H9 (cell line): Measurements from ENCODE around the gene TPBGL. TPM values are rescaled to one million over a fixed set of nuclear protein-coding genes. Genes with fewer than 3 reads are reported as not detected.
A peak's percentile ranks its signal among the peaks of the same experiment; 100 is the strongest.

ENCODE experiments used
- DNase-seq: peaks from one replicate; pipeline ENCODE4 v3.0.0-alpha.2; 2017
- H2AFZ ChIP-seq: one replicate; pipeline ENCODE4 v1.6.1; 2013; ENCODE audit warnings: mild to moderate bottlenecking, low read length, control low read depth, moderate library complexity
- H2AK5ac ChIP-seq: 2 replicates; pipeline ENCODE4 v1.6.1; 2013; ENCODE audit warnings: low read length, control low read depth, mixed read lengths; ENCODE audit not compliant: insufficient read length
- H2BK120ac ChIP-seq: one replicate; pipeline ENCODE4 v1.6.1; 2013; ENCODE audit warnings: low read depth, mild to moderate bottlenecking, low read length, control low read depth, inconsistent platforms; ENCODE audit not compliant: poor library complexity, severe bottlenecking
- H2BK12ac ChIP-seq: 2 replicates; pipeline ENCODE4 v1.6.1; 2013; ENCODE audit warnings: low read length, control low read depth, mixed read lengths, low read depth; ENCODE audit not compliant: insufficient read length
- H2BK15ac ChIP-seq: 2 replicates; pipeline ENCODE4 v1.6.1; 2013; ENCODE audit warnings: low read depth, low read length, control low read depth
- H2BK20ac ChIP-seq: one replicate; pipeline ENCODE4 v1.6.1; 2013; ENCODE audit warnings: low read depth, mild to moderate bottlenecking, low read length, control low read depth, inconsistent platforms; ENCODE audit not compliant: poor library complexity, severe bottlenecking
- H2BK5ac ChIP-seq: 2 replicates; pipeline ENCODE4 v1.6.1; 2013; ENCODE audit warnings: low read length, control low read depth, mixed read lengths; ENCODE audit not compliant: insufficient read length
- H3K14ac ChIP-seq: 2 replicates; pipeline ENCODE4 v1.6.1; 2013; ENCODE audit warnings: low read length, control low read depth; ENCODE audit not compliant: insufficient read depth
- H3K18ac ChIP-seq: 2 replicates; pipeline ENCODE4 v1.6.1; 2013; ENCODE audit warnings: low read depth, mild to moderate bottlenecking, mixed read lengths, low read length, control low read depth; ENCODE audit not compliant: insufficient read length
- H3K23ac ChIP-seq: 2 replicates; pipeline ENCODE4 v1.6.1; 2013; ENCODE audit warnings: low read length, control low read depth, mixed read lengths, low read depth; ENCODE audit not compliant: insufficient read length
- H3K23me2 ChIP-seq: 2 replicates; pipeline ENCODE4 v1.6.1; 2013; ENCODE audit warnings: low read depth, mild to moderate bottlenecking, mixed read lengths, low read length, control low read depth; ENCODE audit not compliant: insufficient read length, poor library complexity, severe bottlenecking
- H3K27ac ChIP-seq: 2 replicates; pipeline ENCODE4 v1.5.1; 2013; ENCODE audit warnings: low read length, control low read depth, mixed read lengths, low read depth; ENCODE audit not compliant: insufficient read length
- H3K27me3 ChIP-seq: 2 replicates; pipeline ENCODE4 v1.6.1; 2013; ENCODE audit warnings: low read length, control low read depth, inconsistent platforms; ENCODE audit not compliant: insufficient read depth
- H3K4ac ChIP-seq: 2 replicates; pipeline ENCODE4 v1.6.1; 2013; ENCODE audit warnings: low read depth, mild to moderate bottlenecking, control low read depth, inconsistent platforms, low read length, moderate library complexity
- H3K4me1 ChIP-seq: 2 replicates; pipeline ENCODE4 v1.6.1; 2013; ENCODE audit warnings: low read length, control low read depth, inconsistent platforms; ENCODE audit not compliant: insufficient read depth
- H3K4me2 ChIP-seq: 2 replicates; pipeline ENCODE4 v1.6.1; 2013; ENCODE audit warnings: low read length, control low read depth, mixed read lengths; ENCODE audit not compliant: insufficient read length, insufficient read depth
- H3K56ac ChIP-seq: 2 replicates; pipeline ENCODE4 v1.6.1; 2013; ENCODE audit warnings: low read depth, mild to moderate bottlenecking, mixed read lengths, low read length, control low read depth; ENCODE audit not compliant: insufficient read length
- H3K79me1 ChIP-seq: 2 replicates; pipeline ENCODE4 v1.6.1; 2013; ENCODE audit warnings: low read depth, mild to moderate bottlenecking, moderate library complexity, low read length, control low read depth, inconsistent platforms; ENCODE audit not compliant: insufficient read depth, poor library complexity, severe bottlenecking
- H3K79me2 ChIP-seq: 2 replicates; pipeline ENCODE4 v1.6.1; 2013; ENCODE audit warnings: low read length, control low read depth, inconsistent platforms; ENCODE audit not compliant: insufficient read depth
- H3K9ac ChIP-seq: 2 replicates; pipeline ENCODE4 v1.6.1; 2013; ENCODE audit warnings: low read length, control low read depth, mixed read lengths; ENCODE audit not compliant: insufficient read length; ENCODE audit errors: extremely low read depth
- H3K9me3 ChIP-seq: one replicate; pipeline ENCODE4 v1.6.1; 2013; ENCODE audit warnings: low read depth, low read length, inconsistent platforms; ENCODE audit not compliant: control insufficient read depth
- H3T11ph ChIP-seq: one replicate; pipeline ENCODE4 v1.6.1; 2013; ENCODE audit warnings: mild to moderate bottlenecking, low read length, control low read depth, inconsistent platforms
- H4K20me1 ChIP-seq: one replicate; pipeline ENCODE4 v1.6.1; 2013; ENCODE audit not compliant: control insufficient read depth, insufficient read length, insufficient read depth
- H4K5ac ChIP-seq: 2 replicates; pipeline ENCODE4 v1.6.1; 2013; ENCODE audit warnings: low read depth, mild to moderate bottlenecking, mixed read lengths, low read length, control low read depth; ENCODE audit not compliant: insufficient read length
- H4K8ac ChIP-seq: replicated peaks from 2 replicates; pipeline ENCODE4 v1.6.1; 2013; ENCODE audit warnings: low read length, control low read depth, mixed read lengths, low read depth; ENCODE audit not compliant: insufficient read length
- H4K91ac ChIP-seq: 2 replicates; pipeline ENCODE4 v1.6.1; 2013; ENCODE audit warnings: low read depth, mild to moderate bottlenecking, moderate library complexity, mixed read lengths, low read length, control low read depth; ENCODE audit not compliant: insufficient read length
- H3K27ac Mint-ChIP-seq, 3 experiments: 2 replicates in 2 of 3; 3 replicates in 1 of 3; pipeline ENCODE4 v1.8.0; 2020 to 2021; ENCODE audit warnings: mixed read lengths in 3 of 3, mild to moderate bottlenecking in 1 of 3, moderate library complexity in 1 of 3
- H3K27me3 Mint-ChIP-seq: 2 replicates; pipeline ENCODE4 v1.8.0; 2021; ENCODE audit warnings: low read depth, mild to moderate bottlenecking, moderate library complexity, mixed read lengths
- H3K36me3 Mint-ChIP-seq, 3 experiments: 2 replicates in 2 of 3; 3 replicates in 1 of 3; pipeline ENCODE4 v1.8.0; 2020 to 2021; ENCODE audit warnings: low read depth in 3 of 3, mixed read lengths in 3 of 3; ENCODE audit not compliant: insufficient read depth in 1 of 3
- H3K4me1 Mint-ChIP-seq, 2 experiments: 2 replicates each; pipeline ENCODE4 v1.8.0; 2020; ENCODE audit warnings: mixed read lengths in 2 of 2
- H3K4me3 Mint-ChIP-seq, 2 experiments: 2 replicates in 1 of 2; 3 replicates in 1 of 2; pipeline ENCODE4 v1.8.0; 2020 to 2021; ENCODE audit warnings: mild to moderate bottlenecking in 2 of 2, mixed read lengths in 2 of 2, moderate library complexity in 1 of 2
- H3K9me3 Mint-ChIP-seq, 2 experiments: 2 replicates in 1 of 2; 3 replicates in 1 of 2; pipeline ENCODE4 v1.8.0; 2020; ENCODE audit warnings: mild to moderate bottlenecking in 2 of 2, mixed read lengths in 2 of 2, moderate library complexity in 1 of 2
- CTCF ChIP-seq: fragments of 200-600 bp; sonication (generic); conservative IDR thresholded peaks from 3 replicates; pipeline ENCODE4 v1.8.0; 2021; ENCODE audit warnings: antibody characterized with exemption, mild to moderate bottlenecking
- WGBS: extraction: QIAGEN DNeasy Blood & Tissue Kit; methylation state at CpG from one replicate; pipeline ENCODE4 v1.1.7; 2013; ENCODE audit warnings: missing lambda C conversion rate, low lambda C conversion rate, mixed read lengths; ENCODE audit not compliant: insufficient read length; ENCODE audit errors: extremely low coverage; 5-methylcytosine and 5-hydroxymethylcytosine counted together
- total RNA-seq: library from RNA; stranded (reverse); gene quantifications from 2 replicates; pipeline ENCODE4 v1.2.1, GENCODE V29; 2021

The TPBGL gene
- total RNA-seq, 1 experiment from 2014 or later = 0.61 TPM

GRCh38 chr11:75199412-75199955 is 41.1 kb upstream of the TPBGL start:
- H3K4me1 Mint-ChIP-seq = peaks cover 28% of the 10 kb centered on the region in 2 experiments
- no peak overlapping the region for H3K14ac ChIP-seq
- H3K9me3 Mint-ChIP-seq = no peaks in the 10 kb centered on the region
- H3T11ph ChIP-seq = no peak overlapping the region
- no peak overlapping the region for H2BK20ac ChIP-seq
- no peak overlapping the region for H4K8ac ChIP-seq
- H3K18ac ChIP-seq = no peak overlapping the region
- no peak overlapping the region for H3K4ac ChIP-seq
- no peak overlapping the region for H4K91ac ChIP-seq
- no peak overlapping the region for H2BK12ac ChIP-seq
- H3K27me3 ChIP-seq = no peaks in the 10 kb centered on the region
- H3K4me2 ChIP-seq = no peak overlapping the region
- H4K20me1 ChIP-seq = no peaks in the 10 kb centered on the region
- no peak overlapping the region for H2BK120ac ChIP-seq
- DNase-seq = no peak
- H3K9ac ChIP-seq = no peak overlapping the region
- H4K5ac ChIP-seq = no peak overlapping the region
- no peaks in the 10 kb centered on the region for H3K23me2 ChIP-seq
- WGBS = no CpG with 5 or more reads among the region's 5 CpGs
- H3K27ac ChIP-seq = no peak overlapping the region
- H3K27me3 Mint-ChIP-seq = no peaks in the 10 kb centered on the region; the same call in 1 of the 2 replicates
- no peaks in the 10 kb centered on the region for H3K79me1 ChIP-seq
- no peaks in the 10 kb centered on the region for H3K9me3 ChIP-seq
- H2AK5ac ChIP-seq = no peak overlapping the region
- H3K27ac Mint-ChIP-seq = peak overlapping the region in 2 of 3 experiments; percentile 66 to 91; a peak in 3 of 7 replicates
- no peak overlapping the region for H2BK5ac ChIP-seq
- TF ChIP-seq CTCF = no peak
- no peaks in the 10 kb centered on the region; a peak in 1 of 7 replicates for H3K36me3 Mint-ChIP-seq
- H3K79me2 ChIP-seq = no peaks in the 10 kb centered on the region
- peaks cover 6% of the 10 kb centered on the region; the same call in 1 of the 2 replicates for H3K4me1 ChIP-seq
- no peak overlapping the region for H3K56ac ChIP-seq
- H2AFZ ChIP-seq = no peak overlapping the region
- H2BK15ac ChIP-seq = no peak overlapping the region
- no peak overlapping the region for H3K23ac ChIP-seq
- H3K4me3 Mint-ChIP-seq = no peak overlapping the region
